Kasumi-1 (cell line): Measurements from ENCODE around the gene PHACTR1.
"Not testable (repeated sequence)": the region's sequence is repeated elsewhere in the genome, so short reads cannot be mapped to it uniquely, and the experiment has no call there.

Experiments
- DNase-seq, 2 experiments: peaks; one replicate each; lab custom pipeline; 2025; lab: John Stamatoyannopoulos, UW

Gene PHACTR1

GRCh38 chr6:12749531-12750379 lies 33.2 kb downstream of the PHACTR1 start:
- no peak for DNase-seq

DNA sequence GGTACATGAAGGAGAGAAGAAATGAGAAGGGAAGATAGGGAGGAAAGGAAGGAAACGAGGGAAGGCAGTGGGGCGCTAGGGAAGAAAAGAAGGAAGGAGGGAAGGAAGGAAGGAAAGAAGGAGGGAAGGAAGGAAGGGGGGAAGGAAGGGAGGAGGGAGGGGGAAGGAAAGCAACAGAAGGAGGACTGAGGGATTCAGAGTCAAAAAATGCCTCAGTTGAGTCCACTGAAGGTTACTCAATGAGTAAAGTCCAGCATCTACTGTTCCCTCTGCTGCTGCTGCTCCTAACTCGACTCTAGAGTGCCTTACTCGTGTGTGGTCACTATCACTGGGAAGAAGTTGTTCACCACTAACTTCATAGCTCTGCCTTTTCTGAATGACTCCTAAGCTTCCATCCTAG lies 33.8 kb downstream of the PHACTR1 start:
- DNase-seq: no peak

DNA sequence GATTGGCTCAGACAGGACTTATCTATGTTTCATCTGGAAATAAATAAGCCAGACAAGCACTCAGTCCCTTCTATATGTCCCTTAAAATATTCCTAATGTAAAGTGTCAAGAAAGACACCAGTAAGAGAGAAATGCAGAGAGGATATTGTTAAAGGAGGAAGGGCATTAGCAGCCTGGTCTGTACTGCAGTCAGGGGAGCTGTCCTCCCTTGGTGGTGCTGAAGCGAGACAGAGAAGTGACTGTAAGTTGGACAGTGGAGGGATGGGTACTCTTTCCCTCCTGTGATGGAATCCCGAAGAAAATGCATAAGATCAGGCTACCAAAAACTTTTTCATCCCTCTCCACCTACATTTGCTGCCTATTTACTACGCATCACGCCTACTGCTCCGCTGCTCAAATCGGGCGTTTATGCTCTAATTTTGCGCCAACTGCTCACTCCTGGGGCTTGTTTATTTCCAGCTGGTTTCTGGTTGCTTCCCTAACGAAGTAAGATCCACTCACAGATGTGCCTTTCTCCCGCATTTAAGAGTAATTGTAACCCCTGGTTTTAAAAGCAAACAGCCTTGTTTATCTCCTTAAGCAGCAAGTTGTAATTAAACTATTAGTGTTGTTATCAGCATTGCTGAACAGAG lies 35.2 kb downstream of the PHACTR1 start:
- peak; percentile 69 to 76 for DNase-seq

- DNase-seq: no peak
These were observed 36.5 kb downstream of the PHACTR1 start for GRCh38 chr6:12753036-12753435.

DNA sequence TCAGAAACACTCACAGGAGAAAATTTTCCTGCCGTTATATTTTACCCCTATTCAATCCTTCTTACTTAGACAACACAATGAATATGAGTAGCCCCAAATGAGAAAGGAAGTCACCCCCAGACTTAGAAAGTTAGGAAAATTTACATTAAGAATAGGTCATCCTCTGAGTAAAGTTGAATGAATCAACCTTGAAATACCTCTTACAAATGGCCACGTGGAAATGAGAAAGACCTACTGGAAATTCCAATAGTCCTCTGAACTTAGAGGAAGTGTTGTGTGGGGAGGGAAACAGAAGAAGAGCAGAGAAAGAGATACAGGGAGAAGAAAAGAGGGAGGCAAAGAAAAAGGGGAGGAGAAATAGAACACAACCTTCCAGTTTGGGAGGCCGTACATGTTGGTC lies 43.7 kb downstream of the PHACTR1 start:
- DNase-seq: no peak

- DNase-seq: no peak
These were observed 44.3 kb downstream of the PHACTR1 start for GRCh38 chr6:12760911-12761310.

DNA sequence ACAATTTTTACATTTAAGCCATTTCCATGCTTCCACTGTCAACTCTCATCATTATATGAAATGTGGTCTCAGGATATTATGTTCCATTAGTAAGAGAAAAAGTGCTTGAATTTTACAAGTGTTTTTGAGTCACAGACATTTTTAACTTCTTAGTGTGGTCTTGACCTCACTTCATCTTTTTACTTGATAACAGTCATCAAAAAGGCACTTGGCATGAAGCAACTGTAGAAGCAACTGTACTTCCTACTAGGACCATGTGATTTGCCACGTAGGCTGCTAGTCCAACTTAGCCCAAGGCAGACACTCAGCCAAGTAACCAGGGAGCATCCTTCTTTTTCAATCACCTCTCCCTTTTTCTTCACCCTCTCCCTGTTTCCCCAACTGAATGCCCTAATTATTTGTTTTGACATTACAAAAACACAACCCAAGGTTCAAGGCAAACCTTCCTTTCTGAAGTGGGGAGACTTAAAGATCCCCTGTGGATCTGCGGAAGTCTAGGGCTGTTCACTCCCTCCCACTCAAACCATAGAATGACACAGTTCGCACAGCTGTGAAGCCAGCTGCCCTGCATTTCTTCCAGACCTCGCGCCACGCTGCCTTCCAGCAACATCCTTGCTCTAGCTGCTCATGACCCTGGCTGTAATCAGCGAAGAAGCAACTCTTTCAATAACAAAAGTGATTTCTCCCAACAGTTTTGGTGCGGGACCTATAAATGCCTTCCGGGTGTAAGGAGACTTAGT lies 45.0 kb downstream of the PHACTR1 start:
- no peak for DNase-seq

GRCh38 chr6:12762731-12763434 lies 46.3 kb downstream of the PHACTR1 start:
- DNase-seq: not testable (repeated sequence)

GRCh38 chr6:12766365-12766764 lies 49.8 kb downstream of the PHACTR1 start:
- no peak for DNase-seq

- DNase-seq: no peak
These were observed 50.4 kb downstream of the PHACTR1 start for GRCh38 chr6:12767016-12767415.

DNA sequence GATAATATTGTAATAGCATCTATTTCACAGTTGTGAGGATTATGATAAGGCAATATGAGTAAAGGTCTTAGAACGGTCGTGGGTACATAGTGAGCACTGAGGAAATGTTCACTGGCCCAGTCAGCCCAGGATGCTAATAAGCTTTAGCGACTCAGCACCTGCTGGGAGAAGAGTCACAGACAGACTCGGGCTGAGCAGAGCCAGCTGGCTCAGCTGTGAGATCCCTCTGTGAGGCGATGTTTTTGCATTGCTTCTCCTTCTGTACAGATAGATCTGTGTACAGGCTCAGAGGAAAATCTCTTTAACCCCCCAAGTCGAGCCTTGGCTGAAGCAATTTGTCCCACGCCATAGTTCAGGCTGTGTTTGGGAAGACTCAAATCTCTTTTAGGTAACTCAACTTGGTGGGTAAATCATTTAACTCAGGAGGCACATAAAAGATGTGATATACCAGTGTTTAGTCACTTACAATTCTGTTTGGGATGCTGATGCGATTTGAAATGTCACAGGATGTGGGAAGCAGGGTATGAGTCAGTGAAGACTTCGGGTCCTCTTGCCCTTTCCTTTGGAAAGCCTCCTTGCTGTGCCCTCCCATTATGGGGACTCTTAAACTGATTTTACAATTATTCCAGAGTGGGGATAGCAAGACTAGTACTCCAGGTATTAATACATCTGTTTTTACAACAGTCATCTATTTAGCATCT lies 53.1 kb downstream of the PHACTR1 start:
- DNase-seq: no peak

DNA sequence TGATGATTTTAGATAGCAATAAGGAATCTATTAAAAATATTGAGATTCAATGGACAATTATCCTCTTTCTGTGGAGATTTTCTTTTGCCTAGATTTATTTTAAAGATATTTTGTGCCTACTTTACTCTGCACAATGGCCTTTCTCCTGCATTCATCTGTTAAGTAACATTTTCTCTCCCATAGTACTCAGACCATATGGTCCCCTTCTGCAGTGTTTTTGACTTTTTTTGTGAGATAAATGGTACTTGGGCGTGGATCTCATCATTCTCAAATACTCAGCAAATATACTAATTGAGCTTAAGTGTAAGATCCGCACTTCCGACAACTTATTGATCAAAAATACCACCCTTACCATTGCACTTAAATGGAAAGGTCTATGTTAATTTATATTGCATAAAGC lies 55.8 kb downstream of the PHACTR1 start:
- no peak for DNase-seq

GRCh38 chr6:12776291-12776690 lies 59.7 kb downstream of the PHACTR1 start:
- DNase-seq: no peak

DNA sequence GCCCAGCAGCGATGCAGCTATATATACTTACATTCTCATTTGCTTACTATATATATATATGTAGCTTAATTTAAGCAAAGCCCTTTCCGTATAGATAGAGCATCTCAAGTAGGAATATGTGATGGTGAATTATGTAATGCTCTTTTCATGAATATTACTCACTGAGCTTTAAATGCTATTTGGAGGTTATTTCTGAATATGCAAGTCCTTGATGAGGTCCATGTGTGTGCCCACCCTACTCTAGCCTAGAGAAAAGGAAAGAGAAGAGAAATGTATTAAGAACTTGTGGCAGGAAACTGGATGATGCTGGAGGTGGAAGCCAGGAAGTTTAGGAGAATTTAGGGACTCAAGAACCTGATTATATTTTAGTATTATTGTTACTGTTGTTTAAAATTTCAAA lies 63.2 kb downstream of the PHACTR1 start:
- no peak for DNase-seq

DNA sequence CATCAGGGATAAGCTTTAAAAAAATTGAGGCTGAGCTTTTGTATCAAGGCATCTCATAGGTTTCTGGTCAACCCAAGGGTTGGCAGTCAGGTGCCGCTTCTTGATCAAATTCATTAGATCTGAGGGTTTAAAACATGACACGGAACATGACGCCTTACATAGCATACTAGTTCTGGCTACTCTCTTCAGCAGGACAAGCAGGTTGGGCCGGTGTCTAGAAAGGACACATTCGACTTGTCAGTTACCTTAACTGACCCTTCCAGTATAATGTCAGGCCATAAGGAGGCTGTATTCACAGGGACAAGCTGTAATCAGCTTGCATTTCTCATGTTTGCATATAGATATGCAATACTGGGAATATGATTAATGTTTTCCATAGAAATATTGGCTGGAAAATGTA lies 65.6 kb downstream of the PHACTR1 start:
- no peak for DNase-seq

GRCh38 chr6:12785301-12785700 lies 68.7 kb downstream of the PHACTR1 start:
- DNase-seq: no peak

DNA sequence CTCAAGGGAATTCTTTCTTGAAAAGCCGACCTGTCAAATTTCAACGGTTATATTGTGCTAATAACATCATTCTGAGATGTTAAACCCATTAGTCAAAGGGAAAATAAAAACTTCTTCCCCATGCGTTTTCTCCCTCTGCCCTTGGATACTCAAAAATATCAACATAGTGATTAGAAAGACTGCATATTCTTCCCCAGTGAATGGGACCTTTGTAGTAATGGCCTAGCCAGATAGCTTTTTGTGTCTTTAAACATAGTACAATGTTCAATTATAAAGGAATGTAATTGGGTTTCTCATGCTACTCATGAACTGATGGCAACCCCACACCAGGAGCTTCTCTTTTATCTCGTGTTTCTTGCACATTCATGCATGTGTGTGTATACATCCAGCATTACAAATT lies 69.4 kb downstream of the PHACTR1 start:
- no peak for DNase-seq

DNA sequence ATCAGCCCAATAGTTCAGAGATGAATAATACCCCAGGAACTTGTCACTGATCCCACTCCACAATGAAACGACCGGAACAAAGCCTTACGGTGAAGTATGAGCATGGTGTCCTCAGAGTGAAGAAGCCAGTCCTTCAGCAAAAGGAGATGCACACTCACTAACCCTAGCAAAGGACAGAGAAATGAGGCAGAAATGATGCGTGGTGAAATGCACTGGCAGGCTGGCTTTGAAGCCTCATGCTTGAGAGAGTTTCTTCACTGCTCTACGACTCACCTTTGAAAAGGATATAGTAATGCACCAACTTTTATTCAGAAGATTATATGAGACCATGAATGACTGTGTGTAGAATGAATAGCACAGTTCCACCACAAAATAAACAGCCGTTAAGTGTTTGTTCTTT lies 74.8 kb downstream of the PHACTR1 start:
- DNase-seq: no peak

- no peak for DNase-seq
These were observed 81.8 kb downstream of the PHACTR1 start for GRCh38 chr6:12798326-12798725.

DNA sequence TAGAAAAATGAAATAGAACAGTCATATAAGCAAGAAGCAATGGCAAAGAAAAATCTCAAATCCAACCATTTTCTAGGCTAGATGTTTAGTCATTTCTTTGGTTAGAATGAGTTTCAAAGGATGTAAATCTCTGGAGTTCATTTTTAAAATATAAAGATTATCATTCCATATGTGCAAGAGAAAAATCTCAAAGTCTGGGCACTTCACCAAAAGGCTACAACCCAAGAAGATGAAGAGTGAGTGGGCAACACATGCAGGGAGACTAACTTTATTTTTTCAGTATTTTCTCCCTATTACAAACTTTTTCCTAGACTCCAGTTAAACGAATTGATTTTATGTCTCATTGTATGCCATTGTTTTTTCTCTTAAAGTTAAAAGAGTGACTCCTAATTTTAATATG lies 83.6 kb downstream of the PHACTR1 start:
- no peak for DNase-seq

DNA sequence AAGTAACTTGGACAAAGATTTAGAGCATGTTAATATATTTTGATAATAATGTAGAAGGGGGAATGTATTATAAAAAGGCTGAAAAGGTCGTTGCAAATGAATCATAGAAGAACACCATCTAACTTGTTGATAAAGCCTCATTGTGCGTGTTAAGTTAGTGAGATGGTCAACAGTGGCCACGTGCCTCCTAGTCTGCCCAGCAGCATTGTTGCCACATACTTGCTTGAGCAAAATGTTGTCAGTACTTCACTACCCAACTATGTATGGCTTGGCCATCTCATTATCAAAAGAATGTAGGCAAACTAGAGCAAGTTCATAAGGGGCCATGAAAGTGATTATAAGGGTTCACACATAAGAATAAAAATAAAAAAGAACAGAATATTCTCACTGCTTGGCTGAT lies 84.6 kb downstream of the PHACTR1 start:
- DNase-seq: no peak

DNA sequence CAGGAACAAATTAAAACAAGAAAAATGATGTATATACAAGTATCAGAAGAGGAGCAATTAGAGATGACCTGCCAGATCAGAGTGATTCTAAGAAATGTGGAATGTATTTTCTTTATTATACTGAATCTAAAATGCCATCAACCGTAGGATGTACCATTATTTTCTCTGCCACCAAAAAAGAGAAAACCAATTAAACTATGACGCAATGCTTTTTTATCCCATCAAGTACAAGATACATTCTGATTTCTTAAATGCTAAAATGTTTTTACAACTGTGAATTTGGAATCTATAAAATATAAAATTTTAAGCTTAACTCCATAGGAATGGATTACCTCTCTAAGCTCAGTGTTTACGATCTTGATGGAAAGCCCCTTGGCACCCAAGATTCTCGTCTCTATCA lies 85.9 kb downstream of the PHACTR1 start:
- DNase-seq: no peak
